Measurements from ENCODE around the gene INTU.
"Not testable (repeated sequence)": the region's sequence is repeated elsewhere in the genome, so short reads cannot be mapped to it uniquely, and the experiment has no call there.

Gene INTU

DNA sequence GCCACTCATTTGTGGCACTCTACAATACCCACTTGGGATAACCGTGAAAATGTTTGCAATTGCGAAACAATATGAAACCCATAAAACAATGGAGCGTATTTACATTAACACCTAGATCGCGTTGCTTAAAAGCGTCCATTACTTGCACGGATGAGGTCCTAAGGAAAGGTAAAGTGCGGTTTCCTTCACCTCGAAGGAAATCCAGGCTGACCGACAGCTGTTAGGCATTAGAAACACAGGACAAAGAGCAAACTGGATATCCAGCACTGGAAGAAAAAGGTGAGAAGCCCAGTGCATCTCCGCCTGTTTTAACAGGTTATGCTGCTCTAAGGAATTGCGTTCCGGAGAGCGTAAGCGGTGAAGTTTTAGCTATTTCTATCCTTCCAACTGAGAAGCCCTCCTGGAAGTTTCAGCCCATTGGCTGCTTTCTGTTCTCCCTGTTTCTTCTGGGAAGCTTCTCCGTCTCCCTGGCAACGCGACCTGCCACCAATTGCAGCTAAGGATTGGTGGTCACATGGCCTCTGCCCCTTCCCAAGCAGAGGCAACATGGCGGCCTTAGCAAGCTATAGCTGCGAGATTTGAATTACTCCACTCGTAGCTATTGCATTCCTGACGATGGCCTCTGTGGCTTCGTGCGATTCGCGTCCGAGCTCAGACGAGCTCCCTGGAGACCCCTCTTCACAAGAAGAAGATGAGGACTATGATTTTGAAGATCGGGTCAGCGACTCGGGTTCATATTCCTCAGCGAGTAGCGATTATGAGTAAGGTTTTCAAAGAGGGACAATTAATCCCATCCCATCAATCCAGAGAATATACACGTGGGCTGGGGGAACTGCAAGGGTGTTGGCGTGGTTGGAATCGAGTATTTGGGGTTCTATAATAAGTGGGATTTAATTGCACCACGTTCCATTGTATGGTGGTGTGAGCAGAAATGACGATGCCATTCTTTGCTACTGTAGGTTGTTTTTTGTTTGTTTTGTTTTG is at the start of gene INTU:
INTU (plus strand) TSS at position 538 of the 984 bp plus-strand sequence; CDS start at position 616, 78 bp downstream.
- DNase-seq: no peak

DNA sequence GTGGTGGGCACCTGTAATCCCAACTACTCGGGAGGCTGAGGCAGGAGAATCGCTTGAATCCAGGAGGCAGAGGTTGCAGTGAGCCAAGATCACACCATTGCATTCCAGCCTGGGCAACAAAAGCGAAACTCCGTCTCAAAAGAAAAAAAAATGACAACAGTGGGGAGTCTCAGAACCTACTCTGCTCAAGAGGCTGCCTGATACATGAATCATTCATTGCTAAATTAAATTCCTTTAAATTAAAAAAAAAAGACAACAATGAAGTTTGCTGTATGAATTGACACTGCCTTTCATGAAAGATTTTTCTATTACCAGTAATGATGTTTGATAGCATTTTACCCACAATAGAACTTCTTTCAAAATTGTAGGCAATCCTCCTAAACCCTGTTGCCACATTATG is 46.3 kb upstream of the INTU start:
- not testable (repeated sequence) for DNase-seq

DNA sequence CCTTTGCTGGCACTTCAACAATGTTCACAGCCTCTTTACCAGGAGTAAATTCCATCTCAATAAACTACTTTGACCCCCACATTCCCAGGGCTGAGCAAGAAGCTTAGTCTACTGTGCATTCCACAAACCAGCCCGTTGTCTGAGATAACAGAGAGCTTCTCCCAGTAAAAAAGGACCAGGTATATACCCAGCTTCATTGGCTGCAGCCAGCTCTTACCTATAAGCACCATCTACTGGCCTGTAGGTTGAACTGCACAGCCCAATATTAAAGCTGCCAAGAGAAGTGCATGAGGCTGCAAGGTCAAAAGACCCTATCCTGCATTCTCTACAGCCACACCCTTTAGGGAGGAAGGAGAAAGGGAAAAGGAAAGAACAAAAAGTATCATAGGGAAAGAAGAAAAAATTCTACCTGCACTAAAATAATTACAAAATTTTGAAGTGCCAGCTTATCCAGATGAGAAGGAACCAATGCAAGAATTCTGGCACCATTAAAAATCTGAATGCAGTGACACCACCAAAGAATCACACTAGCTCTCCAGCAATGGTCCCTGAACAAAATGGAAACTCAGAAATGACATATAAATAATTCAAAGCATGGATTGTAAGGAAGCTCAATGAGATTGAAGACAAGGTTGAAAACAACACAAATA is 45.7 kb upstream of the INTU start:
- DNase-seq: no peak

DNA sequence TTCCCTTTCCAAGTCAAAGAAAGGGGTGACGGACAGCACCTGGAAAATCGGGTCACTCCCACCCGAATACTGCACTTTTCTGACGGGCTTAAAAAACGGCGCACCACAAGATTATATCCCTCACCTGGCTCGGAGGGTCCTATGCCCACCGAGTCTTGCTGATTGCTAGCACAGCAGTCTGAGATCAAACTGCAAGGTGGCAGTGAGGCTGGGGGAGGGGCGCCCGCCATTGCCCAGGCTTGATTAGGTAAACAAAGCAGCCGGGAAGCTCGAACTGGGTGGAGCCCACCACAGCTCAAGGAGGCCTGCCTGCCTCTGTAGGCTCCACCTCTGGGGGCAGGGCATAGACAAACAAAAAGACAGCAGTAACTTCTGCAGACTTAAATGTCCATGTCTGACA is 43.6 kb upstream of the INTU start:
- not testable (repeated sequence) for DNase-seq

DNA sequence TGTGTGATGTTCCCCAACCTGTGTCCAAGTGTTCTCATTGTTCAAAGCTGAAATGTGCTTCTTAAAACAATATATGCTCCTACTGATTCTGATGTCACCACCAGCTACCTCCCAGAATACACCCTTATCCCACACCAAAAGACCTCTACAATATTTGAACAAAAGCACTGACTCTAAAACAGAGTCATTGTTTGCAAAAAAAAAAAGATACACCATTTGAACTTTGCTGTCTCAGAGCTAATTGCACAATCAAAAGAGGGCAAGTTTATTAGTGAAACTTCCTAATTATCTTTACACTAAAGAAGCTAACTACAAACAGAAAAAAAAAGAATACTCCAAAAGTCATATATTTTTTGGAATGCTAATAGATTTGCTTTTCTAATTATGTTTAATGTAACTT is 34.1 kb upstream of the INTU start:
- no peak for DNase-seq

DNA sequence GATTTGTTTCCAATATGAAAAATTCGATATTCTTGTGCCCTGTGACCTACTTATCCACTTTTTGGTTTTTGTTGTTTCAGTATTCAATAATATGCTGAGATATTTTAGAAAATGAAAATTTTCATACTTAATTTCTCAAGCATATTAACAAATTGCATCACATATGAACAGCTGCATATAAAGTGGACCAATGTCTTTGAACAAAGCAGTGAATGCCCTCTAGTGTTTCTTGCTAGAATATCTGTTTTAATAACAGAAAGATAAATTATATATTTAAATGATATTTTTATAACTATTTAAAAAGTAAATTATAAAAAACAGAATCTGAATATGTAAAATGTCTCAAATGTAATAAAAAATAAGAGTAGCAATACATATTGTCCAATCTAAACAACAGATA is 31.7 kb upstream of the INTU start:
- no peak for DNase-seq

DNA sequence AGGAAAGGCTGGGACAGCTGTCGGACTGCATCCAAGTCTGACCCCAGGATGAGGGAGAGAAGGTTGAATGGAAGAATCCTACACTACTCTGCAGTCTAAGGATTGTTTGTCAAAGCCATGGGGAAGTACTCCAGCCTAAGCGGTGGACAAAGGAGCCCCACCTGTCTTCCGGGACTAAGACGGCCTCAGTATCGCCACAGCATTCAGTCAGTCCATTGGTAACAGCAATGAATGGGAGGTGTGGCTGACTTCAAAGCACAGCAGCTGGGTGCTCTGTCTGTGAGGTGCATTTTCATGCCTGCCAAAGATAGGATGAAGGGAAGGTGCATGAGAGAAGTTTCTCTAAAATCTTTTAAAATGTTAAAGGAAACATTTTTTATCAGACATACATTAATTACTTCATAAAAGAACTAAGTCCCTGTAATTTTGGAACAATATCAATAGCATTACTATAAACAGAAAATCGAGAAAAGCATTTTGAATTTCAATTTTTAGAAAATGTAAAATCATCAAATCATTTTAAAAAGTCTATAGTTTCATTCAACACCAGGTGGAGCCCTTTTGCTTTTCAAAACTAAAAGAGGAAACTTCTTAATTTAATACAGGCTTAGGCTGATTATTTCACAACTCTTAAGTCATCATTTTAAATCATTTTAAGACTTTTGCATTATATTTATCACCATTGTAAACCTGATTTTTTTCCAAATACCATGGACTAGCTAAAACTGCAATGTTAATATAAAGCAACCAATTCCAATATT is 27.6 kb upstream of the INTU start:
- DNase-seq: no peak

DNA sequence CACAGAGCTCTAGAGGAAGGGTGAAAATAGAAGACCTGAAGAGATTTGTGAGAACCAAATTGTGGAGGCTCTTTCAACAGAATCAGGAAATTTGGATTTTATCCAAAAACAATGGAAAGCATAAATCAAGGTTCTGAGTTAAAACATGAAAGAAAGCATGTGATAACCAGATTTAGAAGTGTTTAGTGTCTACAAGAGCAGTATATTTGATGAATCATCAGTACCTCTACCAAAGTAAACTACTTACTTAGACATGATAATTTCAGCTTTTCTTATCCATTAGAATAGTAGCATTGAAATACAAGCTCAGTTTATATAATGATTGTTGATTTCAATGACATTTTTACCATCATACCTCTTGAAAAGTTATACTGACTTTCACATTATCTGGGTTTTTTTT is 25.9 kb upstream of the INTU start:
- DNase-seq: no peak

DNA sequence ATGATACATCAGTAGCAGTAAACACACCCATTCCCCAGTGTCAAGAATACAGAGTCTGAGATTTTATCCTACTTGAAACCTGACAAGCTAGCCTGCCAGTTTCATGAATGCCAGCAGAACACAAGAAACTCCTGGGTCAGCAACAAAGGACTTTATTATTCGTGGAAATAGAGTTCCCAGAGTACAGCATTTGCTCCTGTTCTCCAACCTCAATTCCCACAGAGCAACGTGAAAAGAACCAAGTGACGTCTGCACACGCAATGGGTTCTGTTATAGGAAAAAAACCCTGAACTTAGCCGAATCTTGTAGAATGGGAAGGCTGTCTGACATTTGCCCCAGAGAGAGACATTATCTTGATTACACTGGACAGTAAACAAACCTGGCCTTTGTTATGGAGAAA is 23.3 kb upstream of the INTU start:
- no peak for DNase-seq

DNA sequence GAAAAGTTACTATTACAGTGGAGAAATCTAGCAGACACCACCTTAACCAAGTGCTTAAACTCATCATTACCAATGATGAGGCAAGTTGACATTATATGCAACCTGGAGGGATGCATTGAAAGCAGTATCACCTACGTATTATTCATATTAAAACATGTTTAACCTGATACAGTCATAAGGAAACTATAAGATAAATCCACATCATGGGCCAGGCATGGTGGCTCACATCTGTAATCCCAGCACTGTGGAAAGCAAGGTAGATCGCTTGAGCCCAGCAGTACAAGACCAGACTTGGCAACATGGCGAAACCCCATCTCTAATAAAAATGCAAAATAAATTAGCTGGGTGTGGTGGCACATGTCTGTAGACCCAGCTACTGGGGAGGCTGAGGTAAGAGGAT is 22.3 kb upstream of the INTU start:
- DNase-seq: no peak

DNA sequence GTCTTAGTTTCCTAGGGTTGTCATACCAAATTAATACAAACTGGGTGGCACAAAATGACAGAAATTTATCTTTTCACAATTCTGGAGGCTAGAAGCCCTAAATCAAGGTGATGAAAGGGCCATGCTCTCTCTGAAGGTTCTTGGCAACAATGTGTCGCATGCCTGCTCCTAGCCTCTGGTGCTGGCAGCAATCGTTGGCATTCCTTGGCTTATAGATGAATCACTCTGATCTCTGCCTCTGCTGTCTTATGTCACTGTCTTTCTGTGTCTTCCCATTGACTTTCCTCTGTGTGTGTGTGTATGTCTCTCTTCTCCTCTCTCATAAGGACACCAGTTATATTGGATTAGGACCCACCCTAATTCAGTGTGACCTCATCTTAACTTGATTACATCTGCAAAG is 15.9 kb upstream of the INTU start:
- DNase-seq: no peak

DNA sequence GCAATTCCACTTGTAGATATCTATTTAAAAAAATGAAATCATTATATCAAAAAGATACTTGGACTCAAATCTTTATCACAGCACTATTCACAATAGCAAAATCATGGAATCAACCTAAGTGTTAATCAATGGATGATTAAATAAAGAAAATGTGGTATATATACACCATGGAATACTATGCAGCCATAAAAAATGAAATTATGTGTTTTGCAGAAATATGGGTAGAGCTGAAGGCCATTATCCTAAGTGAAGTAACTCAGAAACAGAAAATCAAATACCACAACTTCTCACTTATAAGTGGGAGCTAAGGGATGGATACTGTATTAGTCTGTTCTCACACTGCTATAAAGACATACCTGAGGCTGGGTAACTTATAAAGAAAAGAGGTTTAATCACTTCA is 14.3 kb upstream of the INTU start:
- DNase-seq: no peak

DNA sequence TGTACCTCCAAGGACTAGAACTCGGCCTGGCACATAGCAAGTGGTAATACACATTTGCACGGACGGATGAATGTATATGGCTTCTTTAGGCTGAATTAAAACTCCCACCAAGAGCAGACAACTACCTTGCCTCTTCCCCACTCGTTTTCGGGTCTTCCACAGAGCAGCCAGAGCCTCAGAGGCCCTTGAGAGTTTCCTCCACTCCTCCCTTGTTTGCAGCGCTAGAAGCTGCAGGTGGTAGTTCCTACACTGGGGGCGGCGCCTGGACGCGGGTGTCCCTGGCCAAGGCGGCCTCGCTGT is 10.2 kb upstream of the INTU start:
- no peak for DNase-seq

DNA sequence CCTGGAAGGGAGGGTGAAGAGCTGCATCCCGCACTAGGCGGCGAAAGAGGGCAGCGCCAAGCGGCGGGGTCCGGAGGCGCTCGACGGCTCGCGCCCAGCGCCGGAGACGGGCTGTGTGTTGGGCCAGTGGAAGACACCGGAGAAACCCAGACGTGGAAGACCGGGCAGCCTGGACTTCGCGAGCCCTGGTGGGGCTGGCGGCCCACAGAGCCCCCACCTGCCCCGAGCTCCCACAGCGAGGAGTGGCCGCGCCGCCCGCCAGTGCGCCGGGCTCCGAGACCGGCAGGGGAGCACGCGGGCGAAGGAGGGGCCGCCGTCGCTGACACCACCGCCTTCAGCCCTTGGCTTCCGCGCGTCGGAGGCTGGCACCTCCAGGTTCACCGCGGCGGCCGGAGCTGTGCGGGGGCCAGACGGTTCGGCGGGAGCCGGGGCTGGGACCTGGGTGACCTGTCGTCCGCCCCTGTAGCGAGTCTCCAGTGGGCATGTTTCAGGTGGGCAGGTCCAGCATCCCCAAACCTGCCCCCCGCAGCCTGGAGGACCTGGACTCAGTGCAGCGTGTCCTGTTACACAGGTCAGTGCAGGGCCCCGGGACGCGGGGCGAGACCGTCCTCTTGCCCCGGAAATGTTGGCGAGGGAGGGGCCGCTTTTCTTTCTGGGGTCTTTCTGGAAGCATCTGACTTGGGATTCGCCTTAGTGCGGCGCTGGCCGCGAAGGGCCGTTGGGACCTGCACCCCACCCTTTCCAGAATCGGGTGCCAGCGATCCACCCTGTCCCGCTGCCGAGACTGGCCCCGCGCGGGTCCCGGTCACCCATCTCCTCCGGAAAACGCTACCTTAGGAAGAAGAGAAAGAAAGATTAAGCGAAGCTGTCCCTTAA is 9.6 kb upstream of the INTU start:
- no peak for DNase-seq

DNA sequence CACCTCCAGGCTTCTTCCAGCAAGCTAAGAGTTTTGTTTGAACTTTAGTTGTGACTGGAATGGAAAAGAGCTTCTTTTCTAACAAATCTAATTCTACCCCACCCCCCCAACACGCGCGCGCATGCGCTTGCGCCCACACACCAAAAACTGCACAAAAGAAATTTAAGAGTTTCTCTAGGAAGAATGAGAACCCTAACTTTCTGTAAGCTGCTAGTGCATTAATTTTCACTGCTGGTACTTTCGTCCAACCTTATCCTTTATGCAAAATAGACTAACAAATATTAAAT is 9.0 kb upstream of the INTU start:
- DNase-seq: no peak

DNA sequence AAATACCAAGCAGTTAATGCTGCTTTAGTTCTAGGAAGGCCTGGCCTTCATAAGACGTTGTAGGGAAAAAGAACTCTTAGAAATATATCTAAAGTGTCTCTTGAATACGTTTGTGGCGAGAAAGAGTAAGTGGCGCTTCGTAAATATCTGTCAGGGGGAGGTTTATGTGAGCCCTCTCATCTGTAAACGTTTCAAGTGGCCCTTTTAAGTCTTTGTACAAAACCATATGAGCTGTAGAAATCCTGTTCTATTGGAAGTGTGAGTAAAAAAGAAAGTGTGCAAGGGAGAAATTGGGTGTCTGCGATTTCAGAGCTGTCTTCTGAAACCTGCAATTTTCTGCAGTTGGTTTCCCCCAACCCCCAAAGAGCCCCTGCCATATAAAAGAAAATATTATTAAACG is 8.6 kb upstream of the INTU start:
- DNase-seq: no peak

DNA sequence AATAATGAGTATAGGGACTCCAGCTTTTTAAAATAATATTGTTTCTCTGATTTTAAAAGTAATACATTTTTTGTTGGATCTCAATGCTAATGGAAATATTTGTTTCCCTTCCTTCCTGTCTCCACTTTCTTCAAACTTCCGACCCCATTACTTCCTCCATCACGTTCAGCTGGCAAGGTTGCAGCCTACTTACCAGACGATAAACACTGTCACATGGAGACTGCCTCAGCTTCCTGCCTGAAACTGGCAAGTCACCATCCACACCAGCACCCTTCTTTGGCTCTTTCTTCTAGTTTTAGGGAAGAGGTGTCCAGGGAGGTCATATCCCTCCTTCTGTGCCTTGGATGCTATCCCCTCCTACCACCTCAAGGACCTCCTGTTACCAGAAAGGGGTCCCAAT is 3.4 kb upstream of the INTU start:
- DNase-seq: no peak

DNA sequence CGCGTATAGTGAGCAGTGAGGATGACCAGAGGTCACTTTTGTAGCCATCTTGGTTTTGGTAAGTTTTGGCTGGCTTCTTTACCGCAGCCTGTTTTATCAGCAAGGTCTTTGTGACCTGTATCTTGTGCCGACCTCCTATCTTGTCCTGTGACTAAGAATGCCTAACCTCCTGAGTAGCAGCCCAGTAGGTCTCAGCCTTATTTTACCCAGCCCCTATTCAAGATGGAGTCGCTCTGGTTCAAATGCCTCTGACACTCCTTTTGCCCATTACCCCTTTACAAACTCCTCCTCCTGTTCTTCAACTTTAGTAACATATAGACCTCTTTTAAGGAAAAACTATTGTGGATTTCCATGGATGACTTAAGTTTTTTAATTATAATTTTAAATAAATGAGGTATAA is 2.6 kb upstream of the INTU start:
- DNase-seq: no peak

DNA sequence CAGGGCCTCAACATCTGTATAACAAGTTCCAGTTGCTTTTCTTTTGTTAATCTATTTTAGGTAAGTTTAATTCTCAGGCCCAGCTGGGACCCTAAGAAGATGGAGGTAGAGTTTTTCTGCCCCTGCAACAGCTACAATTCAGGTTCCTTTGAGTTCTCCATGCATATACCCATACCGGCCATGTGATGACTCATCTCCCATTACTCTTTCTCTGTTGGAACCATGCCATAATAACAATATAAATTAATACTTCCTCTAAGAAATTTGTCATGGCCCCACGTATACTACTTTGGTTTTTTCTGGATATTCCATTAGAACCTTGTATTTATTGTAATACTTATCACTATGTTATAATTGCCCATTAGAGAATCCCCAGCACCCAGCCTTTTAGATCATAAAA is 1.3 kb upstream of the INTU start:
- no peak for DNase-seq

DNA sequence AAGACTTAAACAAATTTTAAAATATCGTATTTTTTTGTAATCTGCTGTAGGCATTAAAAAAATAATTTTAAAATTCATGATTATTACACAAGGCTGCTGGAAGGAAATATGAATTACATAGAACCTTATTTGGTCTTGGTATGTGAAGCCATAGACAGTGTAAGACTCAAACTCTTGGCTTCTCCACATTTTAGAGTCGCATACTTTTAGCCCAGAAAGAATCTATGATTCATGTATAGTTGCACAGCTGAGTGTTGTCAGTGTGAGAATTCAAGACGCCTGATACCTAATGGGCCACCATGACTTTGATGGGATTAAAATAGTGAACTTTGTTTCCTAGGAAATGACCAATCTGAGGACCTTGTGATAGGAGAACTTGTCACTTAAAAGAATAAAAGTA is 1.4 kb downstream of the INTU start:
- DNase-seq: no peak

DNA sequence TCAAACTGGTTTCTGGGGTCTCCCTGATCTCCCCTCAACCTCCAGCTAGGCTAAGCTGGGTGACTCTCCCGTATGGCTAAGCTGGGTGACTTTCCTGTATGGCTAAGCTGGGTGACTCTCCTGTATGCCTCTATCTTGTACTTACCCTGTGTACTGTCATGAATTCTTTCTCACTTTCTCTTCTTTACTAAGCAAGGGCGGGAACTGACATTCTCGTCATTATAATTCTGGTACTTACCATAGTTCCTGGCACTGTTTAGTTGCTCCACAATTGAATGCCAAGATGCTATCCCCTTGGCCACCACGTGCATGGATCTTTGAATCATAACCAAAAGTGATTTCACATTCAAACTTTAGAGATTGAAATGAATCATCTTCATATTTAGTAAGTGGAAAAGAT is 8.8 kb downstream of the INTU start:
- no peak for DNase-seq

DNA sequence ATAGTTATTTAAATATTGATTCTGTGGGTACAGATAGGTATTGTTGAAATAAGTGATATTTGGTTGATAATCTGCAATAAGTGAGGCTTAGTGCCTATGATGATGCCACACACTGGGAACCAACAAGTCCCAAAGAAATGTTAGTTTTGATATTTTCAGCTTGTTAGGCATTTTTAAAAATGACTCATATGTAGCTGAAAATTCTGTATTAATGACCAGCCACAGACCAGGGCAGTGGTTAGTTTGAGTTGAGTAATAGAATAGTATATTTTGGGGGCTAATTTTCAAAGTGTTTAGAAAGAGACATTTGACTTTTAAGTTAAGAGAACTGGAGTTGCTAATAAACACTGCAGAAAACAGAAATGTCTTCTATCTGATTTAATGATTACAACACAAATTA is 9.4 kb downstream of the INTU start:
- no peak for DNase-seq

DNA sequence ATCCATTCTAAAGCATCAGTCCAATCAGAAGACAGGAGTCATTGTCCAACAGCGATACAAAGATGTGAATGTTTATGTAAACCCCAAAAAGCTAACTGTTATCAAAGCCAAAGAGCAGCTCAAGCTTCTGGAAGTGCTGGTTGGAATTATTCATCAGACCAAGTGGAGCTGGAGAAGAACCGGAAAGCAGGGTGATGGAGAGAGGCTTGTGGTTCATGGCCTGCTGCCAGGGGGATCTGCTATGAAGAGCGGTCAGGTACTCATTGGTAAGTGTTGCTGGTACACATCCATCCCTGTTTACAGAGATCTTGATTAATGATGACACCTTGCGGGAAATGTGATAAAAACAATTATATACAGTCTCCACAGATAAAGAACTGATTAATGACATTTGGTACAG is 11.0 kb downstream of the INTU start:
- DNase-seq: no peak
